CD4-positive, alpha-beta T cell treated with Interleukin-17A for 1 hour (primary cell): Measurements from ENCODE around the gene CLDN20.
"Not testable (repeated sequence)": the region's sequence is repeated elsewhere in the genome, so short reads cannot be mapped to it uniquely, and the experiment has no call there.

ENCODE experiments used
- DNase-seq: peaks from one replicate; pipeline ENCODE4 v3.0.0-alpha.2; 2020

Gene CLDN20, protein sequence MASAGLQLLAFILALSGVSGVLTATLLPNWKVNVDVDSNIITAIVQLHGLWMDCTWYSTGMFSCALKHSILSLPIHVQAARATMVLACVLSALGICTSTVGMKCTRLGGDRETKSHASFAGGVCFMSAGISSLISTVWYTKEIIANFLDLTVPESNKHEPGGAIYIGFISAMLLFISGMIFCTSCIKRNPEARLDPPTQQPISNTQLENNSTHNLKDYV

DNA sequence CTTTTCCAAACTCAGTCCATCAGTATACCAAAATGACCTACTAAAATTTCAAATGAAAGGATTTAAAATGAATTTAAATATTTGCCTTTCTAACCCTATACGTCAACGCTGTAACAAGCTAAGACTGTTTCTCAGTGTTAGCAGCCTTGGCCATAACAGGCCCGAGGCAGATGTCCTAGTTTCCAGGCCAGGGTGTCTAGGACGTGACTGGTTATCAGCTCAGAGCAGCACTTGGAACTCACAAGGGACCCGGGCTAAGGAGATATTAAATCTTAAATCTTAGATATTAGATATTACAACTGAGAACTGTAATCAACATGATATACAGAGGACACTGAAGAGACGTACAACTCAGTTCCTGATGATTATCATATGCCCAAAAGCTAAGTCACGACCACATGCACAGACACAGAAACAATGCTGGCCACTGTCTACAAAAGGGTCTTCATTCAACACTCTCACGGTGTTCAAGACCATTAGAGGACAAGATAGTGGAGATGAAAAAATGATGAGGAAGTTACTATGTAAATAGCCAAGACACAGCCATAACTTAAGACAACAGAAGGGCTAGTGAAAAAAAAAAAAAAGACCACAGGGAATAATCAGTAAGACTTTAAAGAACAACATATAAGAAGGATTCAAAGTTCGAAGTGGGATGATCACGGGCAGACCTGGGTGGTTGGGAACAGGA is at the start of gene CLDN20:
Gene CLDN20, plus strand, starts transcription at position 641 of the 691 bp plus-strand sequence. CDS start 11,707 bp downstream, outside the sequence.
- DNase-seq = no peak

GRCh38 chr6:155215906-155216305 is 47.9 kb upstream of the CLDN20 start:
- DNase-seq = no peak

DNA sequence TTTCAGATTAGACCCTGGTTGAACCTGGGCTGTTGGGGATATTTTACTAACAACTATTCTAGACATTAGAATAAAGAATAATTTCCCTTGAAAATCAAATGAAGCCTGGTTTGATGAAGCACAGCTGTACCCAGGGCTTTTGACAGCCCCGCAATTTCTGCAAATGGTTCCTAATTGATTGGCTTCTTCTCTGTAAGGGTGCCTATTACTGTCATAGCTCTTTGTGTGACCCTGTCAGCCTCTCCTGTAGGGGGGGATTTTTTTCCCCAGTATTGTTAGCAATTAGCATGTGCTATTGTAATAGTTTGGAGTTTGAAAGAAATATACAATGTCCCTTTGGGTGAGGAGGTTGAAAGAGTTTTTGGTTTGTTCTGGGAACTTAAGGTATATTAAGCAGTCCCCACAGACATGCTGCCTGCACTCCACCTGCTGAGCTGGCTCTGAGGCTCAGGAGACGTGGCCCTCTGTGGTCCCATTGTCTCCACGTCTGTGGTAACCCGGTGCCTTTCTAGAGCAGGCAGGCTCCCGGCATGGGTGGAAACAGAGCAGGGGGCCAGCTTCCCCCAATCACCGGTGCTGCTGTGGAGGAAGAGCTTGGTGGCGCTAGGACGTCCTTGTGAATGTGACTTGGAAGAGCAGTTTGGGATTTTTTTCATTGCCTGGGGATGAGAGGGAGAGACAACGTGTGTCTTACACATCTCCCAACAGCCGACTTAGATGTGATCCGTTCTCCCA is 47.3 kb upstream of the CLDN20 start:
- no peak for DNase-seq

- DNase-seq = not testable (repeated sequence)
Measured at GRCh38 chr6:155218711-155219110, 45.1 kb upstream of the CLDN20 start.

DNA sequence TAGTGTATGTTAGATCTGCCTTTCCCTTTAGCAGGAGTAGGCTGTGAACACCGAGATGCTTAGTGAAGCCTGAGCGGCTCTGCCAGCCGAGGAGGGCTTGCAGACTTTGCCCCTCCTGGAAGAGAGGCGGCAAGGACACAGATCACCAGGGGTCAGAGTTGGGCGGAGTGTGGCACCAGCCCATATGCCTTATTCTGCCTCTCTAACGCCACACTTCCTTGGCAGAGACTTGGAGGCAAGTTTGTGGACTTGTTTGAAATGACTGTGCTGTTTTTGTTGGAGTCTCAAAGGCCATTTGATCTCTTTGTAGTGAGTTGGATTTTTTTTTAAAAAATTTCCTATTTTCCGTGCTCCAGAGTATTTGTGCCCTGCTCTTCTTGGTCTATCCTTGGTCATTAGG is 44.5 kb upstream of the CLDN20 start:
- DNase-seq = no peak

GRCh38 chr6:155219858-155220301 is 43.9 kb upstream of the CLDN20 start:
- no peak for DNase-seq

- DNase-seq = no peak
Measured at GRCh38 chr6:155221086-155221485, 42.7 kb upstream of the CLDN20 start.

DNA sequence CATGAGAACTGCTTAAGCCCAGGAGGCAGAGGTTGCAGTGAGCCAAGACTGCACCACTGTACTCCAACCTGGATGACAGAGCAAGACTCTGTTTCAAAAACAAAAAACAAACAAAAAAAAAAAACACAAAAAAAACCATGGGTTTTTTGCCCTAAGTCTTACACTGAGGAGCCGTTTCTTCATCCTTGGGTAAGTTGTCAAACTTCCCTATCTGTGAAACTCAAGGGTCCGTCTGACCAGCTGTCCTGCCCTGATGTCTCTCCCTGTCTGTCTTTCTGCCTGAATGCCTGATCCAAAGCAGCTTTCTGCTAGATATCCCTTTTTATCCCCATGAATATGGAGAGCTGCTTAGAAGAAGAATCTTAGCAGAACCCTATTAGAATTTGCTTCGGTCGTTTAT is 41.3 kb upstream of the CLDN20 start:
- no peak for DNase-seq

DNA sequence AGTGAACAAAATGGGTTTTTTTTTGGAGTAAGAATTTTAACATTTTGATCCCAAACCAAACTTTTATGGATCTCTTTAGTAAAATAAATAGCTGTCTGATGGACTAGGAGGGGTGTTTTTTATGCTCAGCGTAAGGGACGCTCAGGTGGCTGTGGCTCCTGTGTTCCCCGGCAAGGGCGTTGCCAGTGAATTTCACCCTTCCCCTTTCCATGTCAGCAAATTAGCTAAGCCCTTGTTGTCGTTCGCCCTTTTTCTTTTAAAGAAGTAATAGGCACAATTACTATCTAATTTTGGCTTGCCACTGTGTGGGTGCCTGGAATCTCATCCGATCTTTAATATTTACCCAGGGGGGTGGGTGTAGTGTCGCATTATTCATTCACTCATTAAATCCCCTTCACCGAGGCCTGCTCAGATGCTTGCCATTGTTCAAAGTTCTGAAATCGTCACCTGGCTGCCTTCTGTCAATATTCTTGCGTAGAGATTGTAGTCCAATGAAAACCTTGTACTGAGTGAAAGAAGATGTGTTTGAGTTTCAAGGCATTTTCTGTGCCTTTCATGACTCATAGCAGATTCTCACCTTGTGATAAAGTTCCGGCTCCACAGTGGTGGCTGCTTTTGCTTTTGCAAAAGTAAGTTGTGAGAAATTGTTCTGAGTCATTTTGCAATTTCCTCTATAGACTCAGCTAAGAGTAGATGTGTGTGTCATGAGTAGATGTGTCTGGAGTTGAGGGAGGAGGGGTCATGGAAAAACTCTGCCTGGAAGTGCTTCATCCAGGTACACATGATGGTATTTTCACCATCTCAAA is 40.0 kb upstream of the CLDN20 start:
- peak; percentile 54 for DNase-seq

- no peak for DNase-seq
Measured at GRCh38 chr6:155224618-155225017, 39.2 kb upstream of the CLDN20 start.

DNA sequence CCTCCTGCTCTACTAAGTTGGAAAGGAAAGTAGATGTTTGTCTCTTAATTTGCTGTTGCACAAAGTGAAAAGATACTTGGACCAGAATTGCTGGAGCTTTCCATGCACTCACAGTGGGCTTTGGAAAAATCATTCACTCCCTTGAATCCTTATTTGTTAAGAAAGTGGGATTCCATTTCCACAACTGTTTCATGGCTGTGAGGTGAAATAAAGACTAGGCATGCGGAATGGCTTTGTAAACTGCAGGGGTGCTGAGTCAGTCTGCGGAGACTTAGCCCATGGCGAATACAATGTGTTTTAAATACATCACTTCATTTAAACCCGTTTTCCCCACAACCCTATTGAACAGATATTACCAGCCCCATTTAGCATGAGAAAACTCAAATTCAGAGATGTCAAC is 36.8 kb upstream of the CLDN20 start:
- DNase-seq = no peak

DNA sequence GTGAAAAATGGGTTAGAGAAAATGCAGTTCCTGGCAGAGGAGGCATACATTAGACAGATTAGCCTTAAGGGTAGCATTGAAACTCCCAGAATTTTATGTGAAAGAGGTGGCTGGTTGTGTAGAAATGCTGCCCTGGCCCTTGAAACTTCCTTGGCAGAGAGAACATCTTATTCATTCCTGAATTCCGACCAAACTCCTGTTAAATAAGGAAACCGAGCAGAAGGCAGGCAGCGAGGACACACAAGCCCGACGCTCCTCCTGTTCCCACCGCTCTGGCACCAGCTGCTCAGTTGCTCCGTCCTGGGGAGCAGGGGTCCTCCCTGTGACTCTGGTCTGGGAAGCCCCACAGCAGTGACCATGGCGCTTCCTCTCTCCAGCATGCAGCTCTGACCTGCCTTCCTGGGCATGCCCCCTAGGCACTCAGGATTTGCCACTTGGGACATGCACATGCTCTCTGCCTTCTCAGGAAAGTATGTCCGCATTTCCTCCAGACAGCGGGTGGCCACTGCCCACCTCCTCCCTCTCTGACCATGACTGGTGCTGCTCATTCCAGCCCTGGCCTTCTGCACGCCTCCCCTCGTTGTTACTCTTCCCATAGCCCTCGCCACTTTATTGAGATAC is 35.2 kb upstream of the CLDN20 start:
- no peak for DNase-seq

GRCh38 chr6:155230975-155231374 is 32.8 kb upstream of the CLDN20 start:
- not testable (repeated sequence) for DNase-seq

DNA sequence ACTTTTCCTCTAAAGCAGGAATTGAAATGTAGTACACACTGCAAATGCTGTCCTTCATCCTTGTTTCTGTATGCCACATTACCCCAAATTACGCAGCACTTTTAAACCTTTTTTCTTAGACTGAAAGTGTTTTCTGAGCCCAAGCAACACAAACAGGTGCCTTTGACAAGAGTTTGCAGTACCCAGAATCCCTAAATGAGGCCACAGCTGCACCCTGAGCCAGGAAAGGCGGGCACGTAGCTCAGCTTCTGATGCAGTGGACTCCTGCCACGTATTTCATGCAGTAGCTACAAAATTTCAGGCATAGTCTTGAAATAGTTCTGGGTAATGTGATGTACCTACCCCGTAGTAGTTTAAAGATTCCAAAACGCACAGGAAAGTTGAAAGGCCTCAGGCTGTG is 31.0 kb upstream of the CLDN20 start:
- DNase-seq = no peak

DNA sequence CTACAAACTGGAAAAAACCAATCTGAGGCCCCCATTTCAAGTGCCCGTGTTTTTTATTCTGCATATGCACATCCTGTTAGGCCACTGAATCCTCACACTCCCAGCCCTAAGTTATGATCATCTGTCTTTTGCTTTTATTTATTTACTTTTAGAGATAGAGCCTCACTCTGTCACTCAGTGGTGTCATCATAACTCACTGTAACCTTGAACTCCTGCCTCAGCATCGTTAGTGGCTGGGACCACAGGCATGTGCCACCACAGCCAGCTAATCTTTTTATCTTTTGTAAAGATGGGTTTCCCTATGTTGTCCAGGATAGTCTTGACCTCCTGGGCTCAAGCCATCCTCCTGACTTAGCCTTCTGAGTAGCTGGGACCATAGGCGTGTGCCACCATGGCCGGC is 29.6 kb upstream of the CLDN20 start:
- DNase-seq = no peak

DNA sequence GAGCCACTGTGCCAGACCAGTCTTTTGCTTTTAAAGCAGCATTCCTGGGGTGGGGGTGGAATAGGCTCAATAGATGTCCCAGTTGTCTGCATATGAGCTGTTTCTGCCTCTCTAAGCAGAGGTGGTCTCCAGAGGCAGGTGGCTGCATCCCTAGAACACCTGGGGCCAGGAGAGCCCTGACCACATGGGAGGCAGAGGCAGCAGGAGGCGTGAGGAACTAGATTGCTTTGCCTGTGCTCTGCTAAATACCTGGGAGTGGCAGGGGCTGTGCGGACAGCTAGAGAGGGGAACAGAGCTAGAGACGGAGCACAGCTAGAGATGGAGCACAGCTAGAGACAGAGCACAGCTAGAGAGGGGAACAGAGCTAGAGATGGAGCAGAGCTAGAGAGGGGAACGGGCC is 29.1 kb upstream of the CLDN20 start:
- no peak for DNase-seq

GRCh38 chr6:155235087-155235486 is 28.7 kb upstream of the CLDN20 start:
- no peak for DNase-seq

DNA sequence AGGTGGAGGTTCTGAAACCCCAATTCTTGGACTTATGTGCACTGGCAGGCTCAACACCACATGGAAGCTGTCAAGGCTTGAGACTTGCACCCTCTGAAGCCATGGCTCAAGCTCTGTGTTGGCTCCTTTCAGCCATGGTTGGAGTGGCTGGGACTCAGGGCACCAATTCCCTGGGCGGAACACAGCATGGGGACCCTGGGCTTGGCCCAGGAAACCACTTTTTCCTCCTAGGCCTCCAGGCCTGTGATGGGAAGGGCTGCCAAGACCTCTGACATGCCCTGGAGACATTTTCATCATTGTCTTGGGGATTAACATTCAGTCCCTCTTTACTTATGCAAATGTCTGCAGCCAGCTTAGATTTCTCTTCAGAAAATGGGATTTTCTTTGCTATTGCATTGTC is 26.2 kb upstream of the CLDN20 start:
- DNase-seq = no peak

DNA sequence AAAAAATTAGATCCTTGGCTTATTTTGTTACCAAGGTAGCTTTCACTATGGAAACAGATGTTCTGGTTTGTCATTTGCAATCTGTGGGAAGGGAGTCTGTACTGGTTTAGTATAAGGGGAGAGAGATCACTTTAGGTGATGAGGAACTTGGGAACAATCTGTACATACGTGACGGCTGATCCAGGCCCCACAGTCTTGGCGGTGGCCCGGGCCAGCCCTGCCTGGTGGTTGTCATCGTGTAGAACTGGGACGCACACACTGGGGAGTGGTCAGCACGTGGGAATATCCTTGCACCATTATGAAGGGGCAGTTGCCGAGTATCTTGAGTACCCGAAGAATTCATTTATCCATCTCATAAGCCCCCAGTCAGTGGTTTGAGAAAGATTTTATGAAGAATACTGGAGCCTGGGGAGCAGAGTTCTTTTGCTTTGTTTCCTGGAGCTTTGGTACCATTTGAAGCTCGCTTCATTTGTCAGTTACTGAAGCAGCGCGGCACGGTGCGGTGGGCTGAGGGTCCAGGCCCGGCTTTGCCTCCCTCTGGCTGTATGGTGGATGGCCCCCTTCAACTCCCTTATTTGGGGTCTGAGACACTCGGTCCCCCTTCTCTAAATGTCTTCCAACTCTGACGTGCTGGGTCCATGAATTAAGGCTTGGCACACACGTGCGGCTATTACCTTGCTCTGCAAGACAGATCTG is 22.8 kb upstream of the CLDN20 start:
- no peak for DNase-seq

- DNase-seq = no peak
Measured at GRCh38 chr6:155241966-155242365, 21.8 kb upstream of the CLDN20 start.

GRCh38 chr6:155244434-155244833 is 19.4 kb upstream of the CLDN20 start:
- DNase-seq = no peak

DNA sequence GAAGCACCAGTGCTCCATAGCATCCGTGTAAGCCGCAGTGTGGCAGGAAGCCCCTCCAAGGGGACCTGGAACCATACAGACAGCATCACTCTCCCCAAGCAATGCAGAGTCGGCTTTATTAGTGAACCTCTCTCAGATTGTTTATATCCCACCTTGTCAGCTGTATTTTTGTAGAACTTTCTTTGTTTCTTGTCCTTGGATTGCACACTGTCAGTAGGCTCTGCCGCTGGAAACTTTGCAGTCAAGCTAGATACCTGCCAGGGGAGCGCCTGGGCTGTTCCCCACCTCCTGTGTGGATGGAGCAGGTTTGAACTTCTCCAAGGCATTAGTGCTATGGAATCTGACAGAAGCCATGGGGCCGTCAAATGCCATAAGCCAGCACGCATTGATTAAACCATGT is 18.6 kb upstream of the CLDN20 start:
- no peak for DNase-seq
